Cerebellar cortex (tissue), 1 donor: ENCODE results near the gene GPR87.

Experiments used
- DNase-seq: peaks from one replicate; pipeline ENCODE4 v3.0.0-alpha.2; 2015; ENCODE audit warnings: low spot score

The GPR87 gene

GRCh38 chr3:151315846-151316245, 774 bp downstream of the GPR87 start:
- no peak for DNase-seq

- no peak for DNase-seq
These were observed 1.5 kb downstream of the GPR87 start for GRCh38 chr3:151315136-151315535.

GRCh38 chr3:151314593-151314992, 2.0 kb downstream of the GPR87 start:
- DNase-seq: no peak

- no peak for DNase-seq
These were observed 2.5 kb downstream of the GPR87 start for GRCh38 chr3:151314137-151314536.

- no peak for DNase-seq
These were observed 3.6 kb downstream of the GPR87 start for GRCh38 chr3:151312972-151313371.

GRCh38 chr3:151309566-151309965, 7.1 kb downstream of the GPR87 start:
- no peak for DNase-seq

- DNase-seq: no peak
These were observed 8.8 kb downstream of the GPR87 start for GRCh38 chr3:151307583-151308488.

- DNase-seq: no peak
These were observed 9.5 kb downstream of the GPR87 start for GRCh38 chr3:151307131-151307530.

GRCh38 chr3:151306168-151306810, 10.3 kb downstream of the GPR87 start:
- no peak for DNase-seq

GRCh38 chr3:151305775-151306151, 10.9 kb downstream of the GPR87 start:
- no peak for DNase-seq

- peak; percentile 31 for DNase-seq
These were observed 11.4 kb downstream of the GPR87 start for GRCh38 chr3:151305060-151305774.

- DNase-seq: no peak
These were observed 12.9 kb downstream of the GPR87 start for GRCh38 chr3:151303751-151304150.

GRCh38 chr3:151301787-151302186, 14.8 kb downstream of the GPR87 start:
- DNase-seq: no peak

GRCh38 chr3:151300539-151300938, 16.1 kb downstream of the GPR87 start:
- no peak for DNase-seq

- peak; percentile 56 for DNase-seq
These were observed 17.6 kb downstream of the GPR87 start for GRCh38 chr3:151299006-151299405.

GRCh38 chr3:151297429-151297828, 19.2 kb downstream of the GPR87 start:
- DNase-seq: no peak

- DNase-seq: no peak
These were observed 20.4 kb downstream of the GPR87 start for GRCh38 chr3:151296226-151296625.

- DNase-seq: no peak
These were observed 23.5 kb downstream of the GPR87 start for GRCh38 chr3:151293127-151293526.

GRCh38 chr3:151290673-151291072, 25.9 kb downstream of the GPR87 start:
- DNase-seq: no peak

- no peak for DNase-seq
These were observed 27.2 kb downstream of the GPR87 start for GRCh38 chr3:151289445-151289844.

GRCh38 chr3:151285940-151286339, 30.7 kb downstream of the GPR87 start:
- DNase-seq: no peak

GRCh38 chr3:151283907-151284461, 32.6 kb downstream of the GPR87 start:
- DNase-seq: no peak
